SK-N-MC (cell line): ENCODE measurements around the gene SH2D2A.

Experiments used
- EZH2 ChIP-seq: fragments of 200-600 bp; sonication (generic); IDR thresholded peaks from one replicate; pipeline ENCODE4 v1.6.1; 2017; ENCODE audit warnings: antibody characterized with exemption
- POLR2AphosphoS5 ChIP-seq: IDR thresholded peaks from 2 replicates; pipeline ENCODE4 v1.6.1; 2012; ENCODE audit warnings: mild to moderate bottlenecking, low read depth, low read length, borderline replicate concordance

DNA sequence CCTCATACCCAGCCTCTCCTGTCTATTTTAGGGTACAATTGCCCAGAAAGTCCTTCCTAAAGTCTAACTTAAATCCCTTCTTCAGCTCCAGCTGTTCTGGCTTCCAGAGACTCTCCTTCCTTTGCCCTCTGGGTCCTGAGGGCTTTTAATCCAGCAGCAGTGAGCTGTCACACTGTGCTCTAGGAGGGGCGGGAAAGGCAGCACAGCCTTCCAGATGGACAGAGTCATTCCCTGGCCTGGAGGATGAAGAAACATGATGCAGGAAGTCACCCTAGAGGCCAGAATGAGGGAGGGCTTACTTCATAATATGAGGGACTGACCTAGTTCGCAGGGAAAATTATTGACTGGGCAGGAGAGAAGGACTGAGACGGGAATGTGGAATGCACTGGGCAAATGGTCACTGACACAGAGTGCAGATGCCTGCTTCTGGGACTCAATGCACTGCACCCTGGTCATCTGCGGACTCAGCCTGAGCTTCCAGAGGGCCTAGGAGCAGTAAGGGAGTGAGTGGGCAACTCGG, 1.3 kb downstream of the SH2D2A start:
- TF ChIP-seq POLR2AphosphoS5 (no peak), EZH2 (no peak)
